Thyroid gland (tissue), 4 donors: Measurements from ENCODE around the gene ANTXRL. TPM values are rescaled to one million over a fixed set of nuclear protein-coding genes. Genes with fewer than 3 reads are reported as not detected.

Experiments
- DNase-seq, 2 donors: peaks; one replicate each; pipeline ENCODE4 v3.0.0-alpha.2; 2019
- H3K27ac ChIP-seq, 3 donors: fragments of 200-600 bp; sonication (generic); 1 replicate in 2 of 3; 2 replicates in 1 of 3; pipeline ENCODE4 v1.5.1; 2016 to 2019; ENCODE audit warnings: mild to moderate bottlenecking in 1 of 3, moderate library complexity in 1 of 3
- H3K27me3 ChIP-seq: fragments of 200-600 bp; sonication (generic); one replicate; pipeline ENCODE4 v1.5.1; 2019
- H3K36me3 ChIP-seq, 2 donors: fragments of 200-600 bp; sonication (generic); one replicate each; pipeline ENCODE4 v1.5.1; 2016 to 2019
- H3K4me1 ChIP-seq, 2 donors: fragments of 200-600 bp; sonication (generic); one replicate each; pipeline ENCODE4 v1.5.1; 2017 to 2019
- H3K4me3 ChIP-seq, 3 donors: fragments of 200-600 bp; sonication (generic); replicated peaks in 1 of 3; 1 replicate in 2 of 3; 2 replicates in 1 of 3; pipeline ENCODE4 v1.5.1; 2016; ENCODE audit warnings: mild to moderate bottlenecking in 1 of 3
- H3K9me3 ChIP-seq: fragments of 200-600 bp; sonication (generic); one replicate; pipeline ENCODE4 v1.5.1; 2017
- POLR2A ChIP-seq, 2 donors: fragments of 450-650 bp; IDR thresholded peaks; one replicate each; pipeline ENCODE4 v1.6.1; 2017; ENCODE audit warnings: antibody characterized with exemption in 2 of 2, mild to moderate bottlenecking in 2 of 2, moderate library complexity in 1 of 2
- WGBS, 2 donors: methylation state at CpG; one replicate each; pipeline ENCODE4 v1.1.5; 2017; 5-methylcytosine and 5-hydroxymethylcytosine counted together
- intact Hi-C: fragments of 100-400 bp; cut with DNase I; formaldehyde crosslinking; loops from one replicate; pipeline ENCODE4 v1.15.1; 2023
- total RNA-seq, 4 donors: library from RNA; depleted of rRNA; stranded (reverse); fragments of >200 nt; gene quantifications; one replicate each; pipeline ENCODE4 v1.2.3, GENCODE V29; 2016
- TF ChIP-seq, protein P1 (sequence below), 6 experiments: fragments of 200-600 bp in 3 of 6; fragments of 450-650 bp in 3 of 6; sonication (generic) in 3 of 6; IDR thresholded peaks; one replicate each; pipeline ENCODE4 v1.5.1; 2016 to 2019; ENCODE audit warnings: antibody characterized with exemption in 6 of 6, mild to moderate bottlenecking in 2 of 6, inconsistent platforms in 1 of 6, moderate library complexity in 1 of 6

Gene ANTXRL
- total RNA-seq: not detected

DNA sequence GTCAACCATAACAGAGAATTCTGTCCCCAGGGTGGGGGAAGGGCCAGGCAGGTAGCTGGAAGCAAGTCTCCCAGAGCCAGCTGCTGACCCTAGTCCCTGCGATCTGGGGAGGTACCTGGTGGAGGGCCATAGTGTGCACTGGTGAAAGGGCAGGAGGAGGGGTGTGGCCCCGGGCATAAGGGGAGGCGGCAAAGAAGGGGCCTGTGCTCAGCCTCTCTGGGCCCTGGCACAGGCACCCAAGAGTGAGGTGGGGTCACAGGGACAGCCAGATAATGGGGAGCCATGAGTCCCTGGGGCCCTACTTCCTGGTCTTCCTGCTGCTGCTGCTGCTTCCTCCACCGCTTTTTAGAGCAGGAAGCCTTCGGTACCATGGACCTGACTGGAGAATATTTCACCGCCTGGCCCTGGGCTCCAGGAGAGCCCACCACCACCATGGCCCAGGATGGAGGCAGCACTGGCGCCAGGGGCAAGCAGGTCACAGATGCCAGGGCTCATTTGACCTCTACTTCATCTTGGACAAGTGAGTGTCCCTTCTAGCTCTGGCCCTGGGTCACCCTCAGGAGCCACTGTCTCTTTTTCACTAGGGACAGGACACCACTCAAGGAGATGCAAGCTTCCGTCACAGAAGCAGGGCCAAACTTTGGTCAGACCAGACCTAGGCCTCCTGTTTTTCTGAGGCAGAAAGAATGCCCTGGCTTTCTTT is at the start of gene ANTXRL:
Gene ANTXRL, plus strand, starts transcription at position 7 of the 703 bp plus-strand sequence. Its CDS starts 266 bp downstream, at position 273.
- intact Hi-C loops: loop anchor here (10.0 kb wide), 1 partner anchor 182 kb away; no protein-coding TSS in a partner anchor

DNA sequence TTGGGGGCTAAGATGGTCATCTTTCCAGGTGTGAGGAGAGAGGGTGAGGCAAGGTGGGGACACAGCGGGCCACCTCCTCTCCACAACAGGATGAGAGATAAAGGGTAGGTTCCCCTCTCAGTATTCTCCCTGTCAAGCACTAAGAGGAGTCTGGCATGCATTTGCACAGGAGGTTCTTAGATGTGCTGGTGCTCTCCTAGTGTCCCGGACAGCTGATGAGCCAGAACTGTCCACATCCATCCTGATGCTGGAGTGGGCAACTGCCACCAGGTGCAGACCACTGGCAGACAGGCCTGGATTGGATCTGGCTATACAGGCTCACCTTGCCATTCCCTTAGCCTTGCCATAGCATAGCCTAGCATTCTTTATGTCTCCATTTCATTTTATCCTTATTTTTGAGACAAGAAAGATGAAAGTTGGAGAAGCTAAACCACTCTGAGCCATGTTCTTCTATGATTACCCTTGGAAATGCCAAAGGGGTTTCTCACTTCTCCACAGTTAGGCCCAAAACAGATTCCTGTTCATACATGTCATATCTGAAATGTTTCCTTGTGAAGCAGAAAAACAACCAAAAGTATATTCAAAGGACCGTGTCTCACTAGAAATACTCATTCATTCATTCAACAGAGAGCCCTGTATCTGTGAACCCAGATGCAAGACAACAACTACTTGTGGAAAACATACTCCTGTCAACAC is 48.8 kb upstream of the ANTXRL start:
- WGBS, 2 donors: 93 to 94% methylated on average over 3 of the region's 3 CpGs
- TF ChIP-seq, protein P1, sequence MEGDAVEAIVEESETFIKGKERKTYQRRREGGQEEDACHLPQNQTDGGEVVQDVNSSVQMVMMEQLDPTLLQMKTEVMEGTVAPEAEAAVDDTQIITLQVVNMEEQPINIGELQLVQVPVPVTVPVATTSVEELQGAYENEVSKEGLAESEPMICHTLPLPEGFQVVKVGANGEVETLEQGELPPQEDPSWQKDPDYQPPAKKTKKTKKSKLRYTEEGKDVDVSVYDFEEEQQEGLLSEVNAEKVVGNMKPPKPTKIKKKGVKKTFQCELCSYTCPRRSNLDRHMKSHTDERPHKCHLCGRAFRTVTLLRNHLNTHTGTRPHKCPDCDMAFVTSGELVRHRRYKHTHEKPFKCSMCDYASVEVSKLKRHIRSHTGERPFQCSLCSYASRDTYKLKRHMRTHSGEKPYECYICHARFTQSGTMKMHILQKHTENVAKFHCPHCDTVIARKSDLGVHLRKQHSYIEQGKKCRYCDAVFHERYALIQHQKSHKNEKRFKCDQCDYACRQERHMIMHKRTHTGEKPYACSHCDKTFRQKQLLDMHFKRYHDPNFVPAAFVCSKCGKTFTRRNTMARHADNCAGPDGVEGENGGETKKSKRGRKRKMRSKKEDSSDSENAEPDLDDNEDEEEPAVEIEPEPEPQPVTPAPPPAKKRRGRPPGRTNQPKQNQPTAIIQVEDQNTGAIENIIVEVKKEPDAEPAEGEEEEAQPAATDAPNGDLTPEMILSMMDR (IDR thresholded peaks at IDR 0.05): no peak
- no peak for TF ChIP-seq POLR2A (IDR thresholded peaks at IDR 0.05)
- Histone ChIP-seq H3K27me3 (no peaks in the 10 kb centered on the region), H3K4me1 (peaks cover 6 to 7% of the 10 kb centered on the region in 2 donors), H3K4me3 (no peak overlapping the region), H3K9me3 (no peaks in the 10 kb centered on the region), H3K27ac (no peak overlapping the region), H3K36me3 (no peaks in the 10 kb centered on the region)
- intact Hi-C loops: no loop called here
- no peak for DNase-seq

More for the DNA sequence above, at the start of gene ANTXRL:
- no peaks in the 10 kb centered on the region for H3K27me3 ChIP-seq
- no peak for TF ChIP-seq POLR2A (IDR thresholded peaks at IDR 0.05)
- 90 to 95% methylated on average over 7 to 8 of the region's 8 CpGs for whole genome bisulfite sequencing, 2 donors
- DNase-seq: no peak
- no peaks in the 10 kb centered on the region for H3K36me3 ChIP-seq
- H3K4me1 ChIP-seq: peaks cover 20 to 26% of the 10 kb centered on the region in 2 donors
- peak within 1 kb of the TSS in 1 of 3 donors; percentile 71 for H3K27ac ChIP-seq
- no peak within 1 kb of the TSS for H3K4me3 ChIP-seq
- no peaks in the 10 kb centered on the region for H3K9me3 ChIP-seq

- TF ChIP-seq POLR2A (IDR thresholded peaks at IDR 0.05): no peak
- TF ChIP-seq, protein P1 (IDR thresholded peaks at IDR 0.05): no peak
- Histone ChIP-seq H3K27ac (no peak overlapping the region), H3K27me3 (no peaks in the 10 kb centered on the region), H3K4me3 (no peak overlapping the region), H3K36me3 (no peaks in the 10 kb centered on the region), H3K9me3 (no peaks in the 10 kb centered on the region), H3K4me1 (peaks cover 6 to 7% of the 10 kb centered on the region in 2 donors)
- intact Hi-C loops: no loop called here
- no peak for DNase-seq
Observed at GRCh38 chr10:46239247-46239646, 47.5 kb upstream of the ANTXRL start.

DNA sequence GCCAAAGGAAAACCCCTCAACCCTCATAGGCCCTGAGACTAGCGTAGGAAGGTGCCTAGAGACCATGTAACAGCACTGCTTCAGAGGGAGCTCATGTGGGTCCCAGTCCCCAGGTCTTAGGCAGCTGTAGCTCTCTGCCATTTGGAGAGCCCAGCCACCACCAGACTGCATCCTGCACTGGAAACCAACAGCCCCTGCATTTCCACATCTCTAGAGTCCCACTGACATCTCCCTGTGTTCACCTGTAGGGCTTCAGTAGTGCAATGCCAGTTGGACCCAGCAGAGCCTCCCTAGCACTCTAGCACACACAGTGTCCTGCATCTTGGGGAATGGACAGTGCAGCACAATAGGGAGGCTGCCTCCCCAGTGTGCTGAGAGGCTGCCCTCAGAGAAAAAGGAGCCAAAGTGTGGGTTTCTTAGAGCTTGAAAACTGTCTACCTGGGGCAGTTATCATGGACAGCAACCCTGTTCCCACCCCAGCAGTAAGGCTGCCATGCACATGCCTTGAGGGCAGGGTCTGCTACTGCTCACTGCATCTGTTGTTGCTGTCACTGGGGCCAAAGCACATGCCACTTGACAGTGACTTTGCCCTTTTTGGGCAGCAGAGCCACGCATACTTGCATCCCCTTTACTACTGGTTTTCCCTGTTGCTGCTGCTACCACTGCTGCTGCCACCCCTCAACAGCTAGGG is 46.7 kb upstream of the ANTXRL start:
- Histone ChIP-seq H3K4me1 (peaks cover 6 to 7% of the 10 kb centered on the region in 2 donors), H3K27ac (no peak overlapping the region), H3K27me3 (no peaks in the 10 kb centered on the region), H3K9me3 (no peaks in the 10 kb centered on the region), H3K4me3 (no peak overlapping the region), H3K36me3 (no peaks in the 10 kb centered on the region)
- 69 to 96% methylated on average over 2 of the region's 2 CpGs for WGBS, 2 donors
- intact Hi-C loops: no loop called here
- TF ChIP-seq, protein P1 (IDR thresholded peaks at IDR 0.05): no peak
- no peak for TF ChIP-seq POLR2A (IDR thresholded peaks at IDR 0.05)
- no peak for DNase-seq

DNA sequence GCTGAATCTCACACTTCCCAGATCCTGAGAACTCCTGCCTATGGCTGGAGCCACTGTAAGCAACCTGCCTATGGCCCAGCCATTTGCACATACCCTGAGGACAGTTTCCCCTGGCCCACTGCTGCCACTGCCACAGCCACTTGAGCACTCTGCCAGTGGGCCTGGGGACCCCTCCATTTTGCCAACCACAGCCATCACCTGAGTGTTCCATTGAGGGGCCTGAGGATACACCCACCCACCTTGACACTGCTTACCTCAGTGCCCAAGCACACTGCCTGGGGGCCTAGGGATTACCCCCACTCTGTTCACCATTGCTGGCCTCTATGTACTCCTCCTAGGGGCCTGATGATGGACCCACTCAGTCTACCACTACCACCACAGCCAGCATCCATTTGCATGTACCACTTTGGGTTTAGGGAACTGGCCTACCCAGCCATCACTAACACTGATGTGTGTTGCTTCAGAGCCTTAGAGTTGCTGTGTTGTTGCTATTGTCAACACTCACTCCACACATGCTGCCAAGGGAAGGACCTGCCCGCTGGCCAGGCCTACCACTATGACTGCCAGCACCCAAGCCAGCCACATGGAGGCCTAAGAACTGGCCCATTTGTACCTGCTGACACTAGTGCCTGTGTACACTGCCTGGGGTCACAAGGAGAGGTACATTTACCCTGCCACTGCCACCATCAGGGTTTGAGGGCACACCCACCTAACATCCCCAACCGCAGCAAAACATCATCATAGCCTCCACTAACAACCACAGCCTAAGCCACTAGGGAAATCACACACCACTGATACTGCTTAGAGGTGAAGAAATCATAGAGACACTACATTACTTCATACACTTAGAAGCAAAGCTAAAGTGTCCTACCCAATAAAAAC is 45.9 kb upstream of the ANTXRL start:
- peaks cover 6 to 7% of the 10 kb centered on the region in 2 donors for H3K4me1 ChIP-seq
- 71 to 96% methylated on average over 2 of the region's 2 CpGs for WGBS, 2 donors
- TF ChIP-seq, protein P1 (IDR thresholded peaks at IDR 0.05): no peak
- no peak for TF ChIP-seq POLR2A (IDR thresholded peaks at IDR 0.05)

More for the DNA sequence above, 45.9 kb upstream of the ANTXRL start:
- Histone ChIP-seq H3K4me3 (no peak overlapping the region), H3K36me3 (no peaks in the 10 kb centered on the region), H3K27ac (no peak overlapping the region), H3K27me3 (no peaks in the 10 kb centered on the region), H3K9me3 (no peaks in the 10 kb centered on the region)
- no peak for DNase-seq
- intact Hi-C loops: no loop called here
